ENCODE measurements around the gene SLC11A2. TPM values are rescaled to one million over a fixed set of nuclear protein-coding genes. Genes with fewer than 3 reads are reported as not detected.

The SLC11A2 gene
- total and polyA plus RNA-seq, 2 of the 8 experiments (the other 6 are each of a cell fraction or from before 2014, with no cell fraction given), result 55.0 to 61.5 TPM

- H3K4ac ChIP-seq (replicated peaks; ENCODE audit: insufficient read length, low read depth, low read length), result no peak overlapping the region
- no peak overlapping the region for H4K5ac ChIP-seq (ENCODE audit: insufficient read length, low read depth, low read length)
- ChIA-PET CTCF (ENCODE audit: partially characterized antibody) (interaction anchor here (0.8 to 1.4 kb wide), 2 partner anchors 37 to 402 kb away, joined by 3 read pairs; no protein-coding TSS in a partner anchor), POLR2A (ENCODE audit: partially characterized antibody) (interaction anchor here (0.6 kb wide), 1 partner anchor 161 kb away, joined by 3 read pairs; no protein-coding TSS in a partner anchor)
- no peak overlapping the region for H3K18ac ChIP-seq (ENCODE audit: extremely low read depth, low read length)
- no peak overlapping the region for H3K9ac ChIP-seq (replicated peaks in 1 of 4; ENCODE audit: extremely low read depth in 1 of 4, low read depth in 3 of 4, low read length in 3 of 4)
- no peak overlapping the region for H3K56ac ChIP-seq (replicated peaks; ENCODE audit: insufficient read length, low read depth, low read length)
- H2BK15ac ChIP-seq (ENCODE audit: low read length), result no peak overlapping the region
- H3K27ac ChIP-seq (ENCODE audit: low read depth, low read length), result no peak overlapping the region
- FAIRE-seq (no peak), DNase-seq (ENCODE audit: low read depth in 1 of 2, low spot score in 2 of 2) (no peak)
- no peaks in the 10 kb centered on the region for H3K79me1 ChIP-seq (ENCODE audit: low read depth, low read length)
- TF ChIP-seq E2F6 (IDR thresholded peaks at IDR 0.05) (no peak), SP4 (IDR thresholded peaks at IDR 0.05; ENCODE audit: low read length) (no peak), EGR1 (IDR thresholded peaks at IDR 0.05; ENCODE audit: borderline replicate concordance, low read depth, low read length) (no peak), CBX8 (IDR thresholded peaks at IDR 0.05; ENCODE audit: borderline replicate concordance, low read depth, low read length) (no peak), KDM1A (IDR thresholded peaks at IDR 0.05; ENCODE audit: borderline replicate concordance, low read length) (no peak), MAFK (IDR thresholded peaks at IDR 0.05; ENCODE audit: low read depth, low read length) (no peak), SIN3A (conservative IDR thresholded peaks at IDR 0.05 in 1 of 2, IDR thresholded peaks at IDR 0.05 in 1 of 2; ENCODE audit: low read depth in 1 of 2, low read length in 2 of 2) (no peak), TEAD4 (IDR thresholded peaks at IDR 0.05; ENCODE audit: low read depth, low read length) (no peak), BACH1 (IDR thresholded peaks at IDR 0.05; ENCODE audit: low read length) (no peak), GABPA (IDR thresholded peaks at IDR 0.05; ENCODE audit: borderline replicate concordance, insufficient read depth, low read length) (no peak), POU5F1 (IDR thresholded peaks at IDR 0.05; ENCODE audit: low read depth, low read length) (no peak), POLR2AphosphoS5 (IDR thresholded peaks at IDR 0.05; ENCODE audit: low read depth, low read length) (no peak), SUZ12 (IDR thresholded peaks at IDR 0.05; ENCODE audit: low read length) (no peak)
- H4K91ac ChIP-seq (replicated peaks; ENCODE audit: insufficient read length, low read length), result no peak overlapping the region
- no peaks in the 10 kb centered on the region for H3K23me2 ChIP-seq (ENCODE audit: low read depth, low read length)
- no peaks in the 10 kb centered on the region for H3K79me2 ChIP-seq (ENCODE audit: control insufficient read depth in 1 of 2, insufficient read depth in 2 of 2, low read length in 2 of 2)
- no peaks in the 10 kb centered on the region for H4K20me1 ChIP-seq (replicated peaks in 1 of 2; ENCODE audit: control insufficient read depth in 1 of 2, insufficient read depth in 2 of 2, low read length in 2 of 2)
- no peak overlapping the region for H3K4me2 ChIP-seq (ENCODE audit: insufficient read depth in 1 of 2, low read depth in 2 of 2, low read length in 2 of 2)
- no peak overlapping the region for H2BK12ac ChIP-seq (ENCODE audit: low read depth, low read length)
- H3K9me3 ChIP-seq (ENCODE audit: insufficient read depth in 2 of 2, low read depth in 1 of 2, low read length in 1 of 2), result no peaks in the 10 kb centered on the region
- no peak overlapping the region for H2AK5ac ChIP-seq (ENCODE audit: low read depth, low read length)
- H3K14ac ChIP-seq (ENCODE audit: insufficient read length), result no peak overlapping the region
- H3K4me3 ChIP-seq (ENCODE audit: extremely low read depth in 1 of 4, insufficient read depth in 2 of 4, low read depth in 3 of 4, low read length in 4 of 4), result no peak overlapping the region
- H2BK120ac ChIP-seq (replicated peaks; ENCODE audit: low read depth, low read length), result no peak overlapping the region
- WGBS, 2 experiments (ENCODE audit: extremely low coverage in 1 of 2, insufficient coverage in 1 of 2, insufficient read length in 1 of 2, insufficient replicate concordance in 2 of 2, low coverage in 1 of 2, low lambda C conversion rate in 2 of 2, missing lambda C conversion rate in 1 of 2), result 100% methylated on average over 1 of the region's 4 CpGs; no CpG with 5 or more reads in 1 of the 2 experiments
- H2AFZ ChIP-seq (ENCODE audit: low read length), result no peak overlapping the region
- peaks cover 0 to 3% (median 0%) of the 10 kb centered on the region in 4 experiments; a peak in 1 of 7 replicates for H3K4me1 ChIP-seq (replicated peaks in 1 of 4; ENCODE audit: control insufficient read depth in 3 of 4, insufficient read depth in 4 of 4, low read length in 3 of 4)
- H2BK20ac ChIP-seq (ENCODE audit: low read length), result no peak overlapping the region
- no peak overlapping the region for H4K8ac ChIP-seq (ENCODE audit: extremely low read depth, insufficient read depth, low read length)
- no peaks in the 10 kb centered on the region for H3K36me3 ChIP-seq (ENCODE audit: control insufficient read depth in 2 of 4, insufficient read depth in 4 of 4, low read length in 3 of 4)
- H3K23ac ChIP-seq (ENCODE audit: insufficient read length), result no peak overlapping the region
- no peaks in the 10 kb centered on the region for H3K27me3 ChIP-seq (replicated peaks in 1 of 4; ENCODE audit: control insufficient read depth in 3 of 4, extremely low read depth in 1 of 4, insufficient read depth in 3 of 4, low read length in 3 of 4)
- H2BK5ac ChIP-seq (ENCODE audit: low read depth, low read length), result no peak overlapping the region
Observed at GRCh38 chr12:50948798-50949197, 77.4 kb downstream of the SLC11A2 start.

All from H1 (cell line).